Measurements from ENCODE around the gene PCK1. TPM values are rescaled to one million over a fixed set of nuclear protein-coding genes. Genes with fewer than 3 reads are reported as not detected.
A peak's percentile ranks its signal among the peaks of the same experiment; 100 is the strongest.

PCK1 gene
- total and polyA plus RNA-seq, 2 of the 8 experiments (the other 6 are each of a cell fraction or from before 2014, with no cell fraction given), result not detected

DNA sequence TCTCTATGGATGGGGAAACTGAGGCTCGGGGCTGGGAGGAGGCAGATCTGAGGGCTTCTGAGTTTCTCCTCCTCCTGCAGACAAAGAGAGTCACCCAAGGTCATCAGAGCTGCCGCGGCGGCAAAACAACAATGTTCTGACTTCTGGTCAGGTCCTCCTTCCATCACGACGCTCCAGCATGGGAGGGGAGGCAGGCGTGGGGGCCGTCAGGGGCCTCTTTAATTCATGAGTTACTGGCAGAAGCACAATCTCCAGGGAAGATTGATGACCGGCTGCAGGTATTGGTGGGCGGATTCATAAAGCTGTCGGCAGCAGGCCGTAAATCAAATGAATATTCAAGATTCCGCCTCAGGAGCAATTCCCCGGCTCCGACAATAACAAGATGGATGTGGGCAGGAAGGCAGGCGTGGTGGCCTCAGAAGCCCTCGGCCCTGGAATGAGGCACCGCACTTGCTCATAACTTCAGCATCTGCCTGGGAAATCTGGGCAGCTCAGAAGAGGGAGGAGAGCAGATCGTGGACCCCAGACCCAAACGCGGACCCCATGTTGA, 19.1 kb downstream of the PCK1 start:
- peaks cover 0 to 2% (median 0%) of the 10 kb centered on the region in 4 experiments; a peak in 2 of 7 replicates for H3K27me3 ChIP-seq (replicated peaks in 1 of 4; ENCODE audit: control insufficient read depth in 3 of 4, extremely low read depth in 1 of 4, insufficient read depth in 3 of 4, low read length in 3 of 4)
- 92% methylated on average over 16 of the region's 21 CpGs; no CpG with 5 or more reads in 1 of the 2 experiments for WGBS, 2 experiments (ENCODE audit: extremely low coverage in 1 of 2, insufficient coverage in 1 of 2, insufficient read length in 1 of 2, insufficient replicate concordance in 2 of 2, low coverage in 1 of 2, low lambda C conversion rate in 2 of 2, missing lambda C conversion rate in 1 of 2)
- TF ChIP-seq CEBPB (IDR thresholded peaks at IDR 0.05; ENCODE audit: low read depth, low read length) (no peak), TBP (IDR thresholded peaks at IDR 0.05; ENCODE audit: low read depth, low read length) (no peak), HDAC2 (IDR thresholded peaks at IDR 0.05; ENCODE audit: borderline replicate concordance in 1 of 2, low read depth in 2 of 2, low read length in 2 of 2) (no peak), TAF7 (optimal IDR thresholded peaks at IDR 0.05; ENCODE audit: borderline replicate concordance, low read depth, low read length) (no peak), SIN3A (conservative IDR thresholded peaks at IDR 0.05 in 1 of 2, IDR thresholded peaks at IDR 0.05 in 1 of 2; ENCODE audit: low read depth in 1 of 2, low read length in 2 of 2) (no peak), NRF1 (IDR thresholded peaks at IDR 0.05; ENCODE audit: low read depth, low read length) (no peak), GTF2F1 (IDR thresholded peaks at IDR 0.05; ENCODE audit: borderline replicate concordance, low read depth, low read length) (no peak), BACH1 (IDR thresholded peaks at IDR 0.05; ENCODE audit: low read length) (no peak), EP300 (IDR thresholded peaks at IDR 0.05; ENCODE audit: borderline replicate concordance in 1 of 2, low read depth in 2 of 2, low read length in 2 of 2) (no peak), POU5F1 (IDR thresholded peaks at IDR 0.05; ENCODE audit: low read depth, low read length) (no peak)
- TF ChIP-seq, protein P1, sequence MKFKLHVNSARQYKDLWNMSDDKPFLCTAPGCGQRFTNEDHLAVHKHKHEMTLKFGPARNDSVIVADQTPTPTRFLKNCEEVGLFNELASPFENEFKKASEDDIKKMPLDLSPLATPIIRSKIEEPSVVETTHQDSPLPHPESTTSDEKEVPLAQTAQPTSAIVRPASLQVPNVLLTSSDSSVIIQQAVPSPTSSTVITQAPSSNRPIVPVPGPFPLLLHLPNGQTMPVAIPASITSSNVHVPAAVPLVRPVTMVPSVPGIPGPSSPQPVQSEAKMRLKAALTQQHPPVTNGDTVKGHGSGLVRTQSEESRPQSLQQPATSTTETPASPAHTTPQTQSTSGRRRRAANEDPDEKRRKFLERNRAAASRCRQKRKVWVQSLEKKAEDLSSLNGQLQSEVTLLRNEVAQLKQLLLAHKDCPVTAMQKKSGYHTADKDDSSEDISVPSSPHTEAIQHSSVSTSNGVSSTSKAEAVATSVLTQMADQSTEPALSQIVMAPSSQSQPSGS (IDR thresholded peaks at IDR 0.05; ENCODE audit: low read length), result no peak

More for the DNA sequence above, 19.1 kb downstream of the PCK1 start:
- no peak overlapping the region for H3K56ac ChIP-seq (replicated peaks; ENCODE audit: insufficient read length, low read depth, low read length)
- H3K4ac ChIP-seq (replicated peaks; ENCODE audit: insufficient read length, low read depth, low read length), result no peak overlapping the region
- no peaks in the 10 kb centered on the region for H4K20me1 ChIP-seq (replicated peaks in 1 of 2; ENCODE audit: control insufficient read depth in 1 of 2, insufficient read depth in 2 of 2, low read length in 2 of 2)
- peak overlapping the region; percentile 43; the same call in 1 of the 2 replicates for H2BK12ac ChIP-seq (ENCODE audit: low read depth, low read length)
- H3K18ac ChIP-seq (ENCODE audit: extremely low read depth, low read length), result no peak overlapping the region
- no peaks in the 10 kb centered on the region; a peak in 1 of 7 replicates for H3K4me1 ChIP-seq (replicated peaks in 1 of 4; ENCODE audit: control insufficient read depth in 3 of 4, insufficient read depth in 4 of 4, low read length in 3 of 4)
- H2AFZ ChIP-seq (ENCODE audit: low read length), result no peak overlapping the region
- H2BK15ac ChIP-seq (ENCODE audit: low read length), result no peak overlapping the region
- H3K23ac ChIP-seq (ENCODE audit: insufficient read length), result no peak overlapping the region
- H4K5ac ChIP-seq (ENCODE audit: insufficient read length, low read depth, low read length), result no peak overlapping the region
- H3K4me2 ChIP-seq (ENCODE audit: insufficient read depth in 1 of 2, low read depth in 2 of 2, low read length in 2 of 2), result no peak overlapping the region
- H3K14ac ChIP-seq (ENCODE audit: insufficient read length), result no peak overlapping the region
- H3K79me2 ChIP-seq (ENCODE audit: control insufficient read depth in 1 of 2, insufficient read depth in 2 of 2, low read length in 2 of 2), result no peaks in the 10 kb centered on the region
- H3K27ac ChIP-seq (ENCODE audit: low read depth, low read length), result no peak overlapping the region
- CTCF ChIA-PET (ENCODE audit: partially characterized antibody), result interaction anchor here (0.6 to 2.9 kb wide), 5 partner anchors 11 to 53 kb away, joined by 4 to 10 read pairs (median 5); no protein-coding TSS in a partner anchor
- POLR2A ChIA-PET (ENCODE audit: partially characterized antibody), result no interaction called here
- no peak overlapping the region for H2AK5ac ChIP-seq (ENCODE audit: low read depth, low read length)
- no peak overlapping the region for H2BK120ac ChIP-seq (replicated peaks; ENCODE audit: low read depth, low read length)
- no peak overlapping the region for H2BK5ac ChIP-seq (ENCODE audit: low read depth, low read length)
- H3K9ac ChIP-seq (replicated peaks in 1 of 4; ENCODE audit: extremely low read depth in 1 of 4, low read depth in 3 of 4, low read length in 3 of 4), result no peak overlapping the region
- FAIRE-seq (no peak), DNase-seq (ENCODE audit: low read depth in 1 of 2, low spot score in 2 of 2) (no peak)
- no peak overlapping the region for H2BK20ac ChIP-seq (ENCODE audit: low read length)
- H3K36me3 ChIP-seq (ENCODE audit: control insufficient read depth in 2 of 4, insufficient read depth in 4 of 4, low read length in 3 of 4), result no peaks in the 10 kb centered on the region
- no peak overlapping the region for H4K91ac ChIP-seq (replicated peaks; ENCODE audit: insufficient read length, low read length)
- H3K23me2 ChIP-seq (ENCODE audit: low read depth, low read length), result peaks cover 1% of the 10 kb centered on the region; the same call in 1 of the 2 replicates
- H4K8ac ChIP-seq (ENCODE audit: extremely low read depth, insufficient read depth, low read length), result no peak overlapping the region
- H3K9me3 ChIP-seq (ENCODE audit: insufficient read depth in 2 of 2, low read depth in 1 of 2, low read length in 1 of 2), result no peaks in the 10 kb centered on the region
- H3K79me1 ChIP-seq (ENCODE audit: low read depth, low read length), result no peaks in the 10 kb centered on the region
- H3K4me3 ChIP-seq (ENCODE audit: extremely low read depth in 1 of 4, insufficient read depth in 2 of 4, low read depth in 3 of 4, low read length in 4 of 4), result no peak overlapping the region

Data from H1 (cell line).